Right cardiac atrium (tissue), 5 donors: Measurements from ENCODE around the gene CLN5. TPM values are rescaled to one million over a fixed set of nuclear protein-coding genes. Genes with fewer than 3 reads are reported as not detected.
A peak's percentile ranks its signal among the peaks of the same experiment; 100 is the strongest.

Experiments used
- ATAC-seq, 2 donors: fragments of 200-7000 bp; cut with Tn5 transposase; one replicate each; pipeline versions ENCODE4 v1.8.0 to v1.9.1; 2020; ENCODE audit warnings: moderate library complexity in 2 of 2, mild to moderate bottlenecking in 1 of 2
- DNase-seq, 3 donors: peaks; one replicate each; pipeline ENCODE4 v3.0.0-alpha.2; 2020
- H3K27ac ChIP-seq: one replicate; pipeline ENCODE4 v1.5.1; 2013; ENCODE audit warnings: mild to moderate bottlenecking, low read length, control low read depth, moderate library complexity
- H3K27me3 ChIP-seq: one replicate; pipeline ENCODE4 v1.6.1; 2013; ENCODE audit not compliant: control insufficient read depth, insufficient read depth
- H3K4me1 ChIP-seq: one replicate; pipeline ENCODE4 v1.6.1; 2013; ENCODE audit warnings: low read length; ENCODE audit not compliant: control insufficient read depth, insufficient read depth
- H3K4me3 ChIP-seq: one replicate; pipeline ENCODE4 v1.5.1; 2013; ENCODE audit warnings: low read length, control low read depth
- H3K9me3 ChIP-seq: one replicate; pipeline ENCODE4 v1.6.1; 2013; ENCODE audit warnings: low read length; ENCODE audit not compliant: control insufficient read depth
- WGBS: extraction: QIAGEN DNeasy Blood & Tissue Kit; methylation state at CpG from one replicate; pipeline ENCODE4 v1.1.7; 2013; 5-methylcytosine and 5-hydroxymethylcytosine counted together
- intact Hi-C, 4 donors: fragments of 100-400 bp; cut with DNase I; formaldehyde crosslinking; loops; one replicate each; pipeline versions ENCODE4 v1.11.0 to v1.14.0; 2022 to 2023
- polyA plus RNA-seq: library from polyadenylated mRNA; stranded (reverse); fragments of 200-250 nt; gene quantifications from one replicate; pipeline ENCODE4 v1.2.3, GENCODE V29; 2013
- total RNA-seq, 4 donors: library from RNA; stranded (reverse); fragmentation: NEBNext Ultra II Directional; extraction: Animal tissue kit (Norgen Biotek cat#: 25700); gene quantifications; one replicate each; pipeline ENCODE4 v1.2.1, GENCODE V29; 2021
- donor health status: healthy with polysubstance abuse.
- donor health status: DM: no; HTN: yes; CAD: no.
- donor health status: DM: no; HTN: no; CAD: no.
- donor health status: DM: no; HTN: yes; CAD: no; lungs with severe emphysema.
- donor health status: DM: yes; HTN: yes; CAD: no.

Gene CLN5
- total and polyA plus RNA-seq, 5 donors, result 16.8 to 21.3 (median 21.1) TPM

- H3K27ac ChIP-seq, result no peak overlapping the region
- intact Hi-C loops, result no loop called here
- ATAC-seq (no peak), DNase-seq (no peak)
- H3K4me1 ChIP-seq, result no peaks in the 10 kb centered on the region
- 95% methylated on average over 7 of the region's 7 CpGs for WGBS
- H3K4me3 ChIP-seq, result no peak overlapping the region
- H3K9me3 ChIP-seq, result no peaks in the 10 kb centered on the region
- no peaks in the 10 kb centered on the region for H3K27me3 ChIP-seq
Observed at GRCh38 chr13:77040076-77040475, 48.2 kb downstream of the CLN5 start.

GRCh38 chr13:77040835-77041234, 49.0 kb downstream of the CLN5 start:
- intact Hi-C loops, result no loop called here
- H3K4me1 ChIP-seq, result no peaks in the 10 kb centered on the region
- peak in 1 of 2 donors; percentile 27 for ATAC-seq
- 92% methylated on average over 9 of the region's 9 CpGs for WGBS
- H3K27ac ChIP-seq, result no peak overlapping the region
- H3K4me3 ChIP-seq, result no peak overlapping the region
- no peaks in the 10 kb centered on the region for H3K27me3 ChIP-seq
- H3K9me3 ChIP-seq, result no peaks in the 10 kb centered on the region
- no peak for DNase-seq

GRCh38 chr13:77042566-77043177, 50.8 kb downstream of the CLN5 start:
- DNase-seq (no peak), ATAC-seq (no peak)
- Histone ChIP-seq H3K9me3 (no peaks in the 10 kb centered on the region), H3K4me1 (no peaks in the 10 kb centered on the region), H3K27me3 (no peaks in the 10 kb centered on the region), H3K27ac (no peak overlapping the region), H3K4me3 (no peak overlapping the region)
- intact Hi-C loops, result no loop called here
- WGBS, result 68% methylated on average over 5 of the region's 5 CpGs

- WGBS, result 92% methylated on average over 8 of the region's 8 CpGs
- Histone ChIP-seq H3K27me3 (no peaks in the 10 kb centered on the region), H3K4me3 (no peak overlapping the region), H3K27ac (no peak overlapping the region), H3K4me1 (no peaks in the 10 kb centered on the region), H3K9me3 (no peaks in the 10 kb centered on the region)
- no peak for ATAC-seq
- intact Hi-C loops, result no loop called here
- DNase-seq, result peak in 1 of 3 donors; percentile 40
Observed at GRCh38 chr13:77047649-77048343, 55.9 kb downstream of the CLN5 start.

GRCh38 chr13:77048681-77049080, 56.8 kb downstream of the CLN5 start:
- no peaks in the 10 kb centered on the region for H3K4me1 ChIP-seq
- no peak overlapping the region for H3K4me3 ChIP-seq
- ATAC-seq, result peak; percentile 52 to 57
- H3K27me3 ChIP-seq, result no peaks in the 10 kb centered on the region
- WGBS, result 64% methylated on average over 4 of the region's 4 CpGs
- no peak overlapping the region for H3K27ac ChIP-seq
- intact Hi-C loops, result no loop called here
- peak in 1 of 3 donors; percentile 49 for DNase-seq
- H3K9me3 ChIP-seq, result no peaks in the 10 kb centered on the region

GRCh38 chr13:77053192-77053591, 61.3 kb downstream of the CLN5 start:
- ATAC-seq (no peak), DNase-seq (no peak)
- no peaks in the 10 kb centered on the region for H3K9me3 ChIP-seq
- H3K4me3 ChIP-seq, result no peak overlapping the region
- no peaks in the 10 kb centered on the region for H3K27me3 ChIP-seq
- H3K27ac ChIP-seq, result no peak overlapping the region
- 91% methylated on average over 4 of the region's 4 CpGs for WGBS
- intact Hi-C loops, result no loop called here
- H3K4me1 ChIP-seq, result no peaks in the 10 kb centered on the region

Other genes with a start within 250 kb of the CLN5 start
- gene KCTD12, start 105.7 kb upstream of the CLN5 start, total RNA-seq, result 10 to 100 TPM; 37.1 to 57.8 (median 42.0) TPM
- gene KCTD12, start 105.7 kb upstream of the CLN5 start, polyA plus RNA-seq, result 15.6 TPM
- not detected for gene ACOD1, start 43.6 kb upstream of the CLN5 start, total RNA-seq
- not detected for gene ACOD1, start 43.6 kb upstream of the CLN5 start, polyA plus RNA-seq
- 10 to 100 TPM; 36.3 to 40.2 (median 36.7) TPM for gene FBXL3, start 35.1 kb downstream of the CLN5 start, total RNA-seq
- 19.7 TPM for gene FBXL3, start 35.1 kb downstream of the CLN5 start, polyA plus RNA-seq